ENCODE results near the gene ARFRP1.

ARFRP1 gene

GRCh38 chr20:63690898-63691710, 16.7 kb downstream of the ARFRP1 start:
- no peak for DNase-seq (ENCODE audit: low spot score)

GRCh38 chr20:63690003-63690897, 17.5 kb downstream of the ARFRP1 start:
- DNase-seq (ENCODE audit: low spot score) = no peak

- no peak for DNase-seq (ENCODE audit: low spot score)
These were observed 18.5 kb downstream of the ARFRP1 start for GRCh38 chr20:63689046-63690002.

GRCh38 chr20:63688228-63689045, 19.3 kb downstream of the ARFRP1 start:
- DNase-seq (ENCODE audit: low spot score) = no peak

GRCh38 chr20:63687419-63688178, 20.2 kb downstream of the ARFRP1 start:
- DNase-seq (ENCODE audit: low spot score) = no peak

- DNase-seq (ENCODE audit: low spot score) = peak; percentile 37
These were observed 21.1 kb downstream of the ARFRP1 start for GRCh38 chr20:63686492-63687321.

GRCh38 chr20:63686094-63686491, 21.7 kb downstream of the ARFRP1 start:
- DNase-seq (ENCODE audit: low spot score) = no peak

- DNase-seq (ENCODE audit: low spot score) = no peak
These were observed 22.3 kb downstream of the ARFRP1 start for GRCh38 chr20:63685269-63686026.

GRCh38 chr20:63682384-63683139, 25.2 kb downstream of the ARFRP1 start:
- peak; percentile 81 for DNase-seq (ENCODE audit: low spot score)

GRCh38 chr20:63681609-63682142, 26.1 kb downstream of the ARFRP1 start:
- no peak for DNase-seq (ENCODE audit: low spot score)

- DNase-seq (ENCODE audit: low spot score) = no peak
These were observed 26.7 kb downstream of the ARFRP1 start for GRCh38 chr20:63680857-63681608.

GRCh38 chr20:63680427-63680826, 27.3 kb downstream of the ARFRP1 start:
- no peak for DNase-seq (ENCODE audit: low spot score)

- DNase-seq (ENCODE audit: low spot score) = no peak
These were observed 27.9 kb downstream of the ARFRP1 start for GRCh38 chr20:63679799-63680305.

- DNase-seq (ENCODE audit: low spot score) = no peak
These were observed 28.9 kb downstream of the ARFRP1 start for GRCh38 chr20:63678667-63679465.

GRCh38 chr20:63678071-63678470, 29.7 kb downstream of the ARFRP1 start:
- no peak for DNase-seq (ENCODE audit: low spot score)

Measured in COLO829 (cell line).